Measurements from ENCODE around the gene RAPGEF1. TPM values are rescaled to one million over a fixed set of nuclear protein-coding genes. Genes with fewer than 3 reads are reported as not detected.

The RAPGEF1 gene
- total RNA-seq, 2 donors from 2014 or later = 59.7 to 73.0 TPM

- no peak for DNase-seq (ENCODE audit: low spot score)
- Histone ChIP-seq H3K9me3 (no peaks in the 10 kb centered on the region), H3K4me1 (ENCODE audit: control insufficient read depth in 1 of 2, low read depth in 2 of 2) (peaks cover 0 to 18% of the 10 kb centered on the region in 2 donors), H3K27me3 (replicated peaks; ENCODE audit: insufficient read depth) (no peaks in the 10 kb centered on the region), H3K27ac (no peak overlapping the region), H3K4me3 (no peak overlapping the region), H3K36me3 (peaks cover 48% of the 10 kb centered on the region)
- TF ChIP-seq CTCF (IDR thresholded peaks at IDR 0.05) = no peak
- no peak for ATAC-seq (ENCODE audit: insufficient number of reproducible peaks, low FRiP score, low read depth)
Observed at GRCh38 chr9:131575946-131576853, 163.7 kb downstream of the RAPGEF1 start.

DNA sequence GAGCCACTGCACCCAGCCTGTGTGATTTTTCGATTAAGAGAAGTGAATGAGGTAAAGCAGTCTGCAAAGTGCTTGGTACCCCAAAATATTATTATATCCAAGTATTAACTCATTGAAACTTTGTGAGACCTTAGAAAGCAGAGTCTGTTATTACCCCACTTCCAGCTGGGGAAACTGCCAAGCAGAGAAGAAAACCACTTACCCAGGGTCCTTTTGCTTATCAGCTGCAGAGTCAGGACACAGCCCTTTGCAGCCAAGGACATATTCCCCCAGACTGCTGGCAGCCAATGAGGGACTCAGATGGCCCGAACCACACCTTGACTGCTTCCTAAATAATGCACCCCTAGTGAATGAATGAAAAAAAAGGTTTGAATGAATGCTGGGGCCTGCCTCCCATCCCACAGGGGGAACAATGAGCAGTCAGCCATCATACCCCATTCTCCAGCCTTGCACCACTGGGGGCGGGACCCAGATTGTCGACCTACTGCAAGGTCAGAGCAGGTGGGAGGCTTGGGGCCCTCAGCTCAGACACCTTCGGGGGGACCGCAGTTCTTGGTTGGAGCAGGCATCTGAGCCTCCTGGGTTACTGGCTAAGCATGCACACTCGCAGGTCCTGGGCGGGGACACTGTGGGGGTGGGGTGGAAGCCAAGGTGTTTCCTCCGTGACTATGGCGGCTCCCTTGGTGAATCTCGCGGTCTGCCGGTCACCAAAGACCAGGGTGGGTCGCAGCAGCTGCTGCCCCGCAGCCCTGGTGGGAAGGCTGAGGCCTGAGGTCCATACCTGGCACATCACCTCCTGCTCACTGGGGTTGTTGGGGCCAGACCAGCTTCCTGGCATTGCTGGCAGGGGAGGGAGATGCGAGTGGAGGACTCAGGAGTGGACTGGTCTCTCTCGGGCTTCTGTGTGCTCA, 164.9 kb downstream of the RAPGEF1 start:
- H3K27ac ChIP-seq = no peak overlapping the region
- H3K4me3 ChIP-seq = no peak overlapping the region
- no peaks in the 10 kb centered on the region for H3K27me3 ChIP-seq (replicated peaks; ENCODE audit: insufficient read depth)
- peaks cover 0 to 12% of the 10 kb centered on the region in 2 donors for H3K4me1 ChIP-seq (ENCODE audit: control insufficient read depth in 1 of 2, low read depth in 2 of 2)
- DNase-seq (ENCODE audit: low spot score) (no peak), ATAC-seq (ENCODE audit: insufficient number of reproducible peaks, low FRiP score, low read depth) (no peak)
- TF ChIP-seq CTCF (IDR thresholded peaks at IDR 0.05) = no peak
- H3K36me3 ChIP-seq = peaks cover 45% of the 10 kb centered on the region
- no peaks in the 10 kb centered on the region for H3K9me3 ChIP-seq

DNA sequence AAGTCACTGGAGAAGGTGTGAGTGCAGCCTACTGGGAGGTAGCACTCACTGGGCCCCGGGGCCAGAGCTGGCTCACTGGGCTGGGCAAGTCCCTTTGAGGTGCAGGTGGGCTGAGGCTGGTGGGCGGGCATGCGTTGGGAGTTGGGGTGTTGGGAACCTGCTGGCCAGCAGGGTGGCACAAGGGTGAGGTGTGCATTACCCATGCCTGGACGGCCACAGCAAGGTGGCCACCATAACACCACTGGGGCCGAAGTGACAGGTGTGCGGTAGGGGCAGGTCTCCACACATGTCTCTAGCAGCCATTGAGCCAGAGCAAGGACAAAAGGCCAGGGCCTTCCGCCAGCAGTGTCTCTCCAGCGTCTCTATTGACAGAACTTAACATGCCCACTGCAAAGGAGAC, 172.0 kb downstream of the RAPGEF1 start:
- Histone ChIP-seq H3K36me3 (peaks cover 12% of the 10 kb centered on the region), H3K4me3 (no peak overlapping the region), H3K27me3 (replicated peaks; ENCODE audit: insufficient read depth) (no peaks in the 10 kb centered on the region), H3K27ac (no peak overlapping the region), H3K9me3 (no peaks in the 10 kb centered on the region), H3K4me1 (ENCODE audit: control insufficient read depth in 1 of 2, low read depth in 2 of 2) (no peaks in the 10 kb centered on the region)
- ATAC-seq (ENCODE audit: insufficient number of reproducible peaks, low FRiP score, low read depth) = no peak
- no peak for DNase-seq (ENCODE audit: low spot score)
- no peak for TF ChIP-seq CTCF (IDR thresholded peaks at IDR 0.05)

DNA sequence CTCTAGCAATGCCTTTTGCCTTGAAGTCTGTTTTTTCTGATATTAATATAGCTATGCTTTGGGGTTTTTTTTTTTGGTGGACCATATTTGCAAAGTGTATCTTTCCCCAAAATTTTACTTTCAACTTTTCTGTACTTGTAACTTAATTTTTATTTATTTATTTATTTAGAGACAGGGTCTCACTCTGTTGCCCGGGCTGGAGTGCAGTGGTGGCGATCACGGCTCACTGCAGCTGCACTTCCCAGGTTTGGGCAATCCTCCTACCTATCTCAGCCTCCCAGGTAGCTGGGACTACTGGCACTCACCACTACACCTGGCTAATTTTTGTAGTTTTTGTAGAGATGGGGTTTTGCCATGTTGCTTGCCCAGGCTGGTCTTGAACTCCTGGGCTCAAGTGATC, 173.7 kb downstream of the RAPGEF1 start:
- DNase-seq (ENCODE audit: low spot score) = no peak
- peaks cover 5% of the 10 kb centered on the region for H3K36me3 ChIP-seq
- no peaks in the 10 kb centered on the region for H3K27me3 ChIP-seq (replicated peaks; ENCODE audit: insufficient read depth)
- no peak for ATAC-seq (ENCODE audit: insufficient number of reproducible peaks, low FRiP score, low read depth)
- TF ChIP-seq CTCF (IDR thresholded peaks at IDR 0.05) = no peak
- no peak overlapping the region for H3K4me3 ChIP-seq
- no peaks in the 10 kb centered on the region for H3K4me1 ChIP-seq (ENCODE audit: control insufficient read depth in 1 of 2, low read depth in 2 of 2)
- no peak overlapping the region for H3K27ac ChIP-seq
- peaks cover 4% of the 10 kb centered on the region for H3K9me3 ChIP-seq

GRCh38 chr9:131565369-131565768, 174.5 kb downstream of the RAPGEF1 start:
- Histone ChIP-seq H3K4me3 (no peak overlapping the region), H3K9me3 (peaks cover 4% of the 10 kb centered on the region), H3K36me3 (peaks cover 5% of the 10 kb centered on the region), H3K27ac (no peak overlapping the region), H3K4me1 (ENCODE audit: control insufficient read depth in 1 of 2, low read depth in 2 of 2) (no peaks in the 10 kb centered on the region), H3K27me3 (replicated peaks; ENCODE audit: insufficient read depth) (no peaks in the 10 kb centered on the region)
- ATAC-seq (ENCODE audit: insufficient number of reproducible peaks, low FRiP score, low read depth) = no peak
- no peak for TF ChIP-seq CTCF (IDR thresholded peaks at IDR 0.05)
- no peak for DNase-seq (ENCODE audit: low spot score)

Measured in thoracic aorta (tissue), 2 donors.